Stimulated activated CD8-positive, alpha-beta memory T cell treated with anti-CD3 and anti-CD28 coated beads, Interleukin-12 subunit alpha, Interleukin-12 subunit beta, amount 100 ng/mL, for 1 hour (primary cell): ENCODE measurements around the gene LSM4.
A peak's percentile ranks its signal among the peaks of the same experiment; 100 is the strongest.
"Not testable (repeated sequence)": the region's sequence is repeated elsewhere in the genome, so short reads cannot be mapped to it uniquely, and the experiment has no call there.

Experiments used
- DNase-seq: peaks from one replicate; pipeline ENCODE4 v3.0.0-alpha.2; 2020; ENCODE audit warnings: low read depth

The LSM4 gene

GRCh38 chr19:18322759-18323460 is at the start of gene LSM4:
Gene LSM4, minus strand, starts transcription at chr19:18323076. Its CDS starts 56 bp downstream, at chr19:18323020.
- peak; percentile 100 for DNase-seq

- no peak for DNase-seq
These were observed 45.8 kb upstream of the LSM4 start for GRCh38 chr19:18368504-18369222.

GRCh38 chr19:18366021-18366435 is 43.2 kb upstream of the LSM4 start:
- DNase-seq: no peak

GRCh38 chr19:18364826-18365528 is 42.1 kb upstream of the LSM4 start:
- DNase-seq: no peak

- DNase-seq: not testable (repeated sequence)
These were observed 41.5 kb upstream of the LSM4 start for GRCh38 chr19:18364277-18364825.

GRCh38 chr19:18363787-18364186 is 40.9 kb upstream of the LSM4 start:
- DNase-seq: no peak

- no peak for DNase-seq
These were observed 40.2 kb upstream of the LSM4 start for GRCh38 chr19:18362934-18363542.

- no peak for DNase-seq
These were observed 38.8 kb upstream of the LSM4 start for GRCh38 chr19:18361646-18362045.

- DNase-seq: no peak
These were observed 34.2 kb upstream of the LSM4 start for GRCh38 chr19:18357041-18357440.

- not testable (repeated sequence) for DNase-seq
These were observed 31.9 kb upstream of the LSM4 start for GRCh38 chr19:18354743-18355142.

GRCh38 chr19:18353378-18354005 is 30.6 kb upstream of the LSM4 start:
- no peak for DNase-seq

- no peak for DNase-seq
These were observed 28.7 kb upstream of the LSM4 start for GRCh38 chr19:18351544-18351943.

GRCh38 chr19:18350490-18350889 is 27.6 kb upstream of the LSM4 start:
- DNase-seq: no peak

GRCh38 chr19:18349524-18350128 is 26.8 kb upstream of the LSM4 start:
- no peak for DNase-seq

- not testable (repeated sequence) for DNase-seq
These were observed 26.0 kb upstream of the LSM4 start for GRCh38 chr19:18348818-18349339.

- no peak for DNase-seq
These were observed 25.3 kb upstream of the LSM4 start for GRCh38 chr19:18348171-18348570.

- no peak for DNase-seq
These were observed 23.2 kb upstream of the LSM4 start for GRCh38 chr19:18346091-18346490.

GRCh38 chr19:18345296-18345695 is 22.4 kb upstream of the LSM4 start:
- no peak for DNase-seq

GRCh38 chr19:18344582-18344950 is 21.7 kb upstream of the LSM4 start:
- no peak for DNase-seq

GRCh38 chr19:18342090-18342632 is 19.3 kb upstream of the LSM4 start:
- no peak for DNase-seq
